Astrocyte (in vitro differentiated cells and primary cell): ENCODE data around the gene POLR2E.

Experiments
- CTCF ChIP-seq: IDR thresholded peaks from 2 replicates; pipeline ENCODE4 v1.5.1; 2011; ENCODE audit warnings: low read depth, mild to moderate bottlenecking, inconsistent platforms, low read length, moderate library complexity; ENCODE audit not compliant: insufficient read depth
- EZH2 ChIP-seq: IDR thresholded peaks from 2 replicates; pipeline ENCODE4 v1.6.1; 2012; ENCODE audit warnings: mild to moderate bottlenecking, low read length, inconsistent platforms; ENCODE audit not compliant: insufficient read depth

GRCh38 chr19:1079566-1080111 lies 15.5 kb downstream of the POLR2E start:
- TF ChIP-seq CTCF (no peak), EZH2 (no peak)
